Measurements from ENCODE around the gene MEIKIN.
"Not testable (repeated sequence)": the region's sequence is repeated elsewhere in the genome, so short reads cannot be mapped to it uniquely, and the experiment has no call there.

MEIKIN gene

DNA sequence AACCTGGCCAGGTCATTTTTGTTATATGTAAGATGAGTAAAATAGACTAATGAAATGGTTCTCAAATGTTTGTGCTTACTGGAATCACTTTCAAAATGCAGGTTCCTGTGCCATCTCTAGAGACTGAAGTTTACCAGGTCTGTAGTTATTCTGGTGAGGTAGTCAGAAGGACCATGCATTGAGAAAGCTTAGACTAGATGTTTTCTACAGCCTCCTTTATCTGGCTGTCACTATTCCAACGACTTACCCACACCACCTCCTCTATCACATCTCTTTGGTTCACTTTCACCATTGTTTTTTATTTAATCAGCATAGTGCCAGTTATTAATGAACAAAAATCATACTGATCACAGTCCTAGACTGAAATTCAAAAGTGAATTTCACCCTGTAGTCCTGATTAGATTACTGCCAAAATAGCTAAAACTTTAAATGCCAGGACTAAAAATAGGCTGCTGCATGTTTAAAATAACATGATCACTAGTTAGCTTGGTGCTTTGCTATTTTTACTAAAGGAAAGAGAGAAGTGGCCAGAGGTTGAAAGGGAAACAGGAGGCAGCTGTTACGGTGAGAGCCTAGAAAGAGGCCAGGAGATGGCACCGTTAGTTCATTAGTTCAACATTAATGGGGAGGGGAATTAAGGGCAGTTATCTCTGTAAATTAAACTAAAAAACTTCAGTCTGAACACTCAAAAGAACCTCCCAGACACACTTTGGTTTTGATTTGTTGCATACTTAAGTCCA is 134.8 kb downstream of the MEIKIN start:
- DNase-seq (ENCODE audit: low read depth in 3 of 3) = no peak

DNA sequence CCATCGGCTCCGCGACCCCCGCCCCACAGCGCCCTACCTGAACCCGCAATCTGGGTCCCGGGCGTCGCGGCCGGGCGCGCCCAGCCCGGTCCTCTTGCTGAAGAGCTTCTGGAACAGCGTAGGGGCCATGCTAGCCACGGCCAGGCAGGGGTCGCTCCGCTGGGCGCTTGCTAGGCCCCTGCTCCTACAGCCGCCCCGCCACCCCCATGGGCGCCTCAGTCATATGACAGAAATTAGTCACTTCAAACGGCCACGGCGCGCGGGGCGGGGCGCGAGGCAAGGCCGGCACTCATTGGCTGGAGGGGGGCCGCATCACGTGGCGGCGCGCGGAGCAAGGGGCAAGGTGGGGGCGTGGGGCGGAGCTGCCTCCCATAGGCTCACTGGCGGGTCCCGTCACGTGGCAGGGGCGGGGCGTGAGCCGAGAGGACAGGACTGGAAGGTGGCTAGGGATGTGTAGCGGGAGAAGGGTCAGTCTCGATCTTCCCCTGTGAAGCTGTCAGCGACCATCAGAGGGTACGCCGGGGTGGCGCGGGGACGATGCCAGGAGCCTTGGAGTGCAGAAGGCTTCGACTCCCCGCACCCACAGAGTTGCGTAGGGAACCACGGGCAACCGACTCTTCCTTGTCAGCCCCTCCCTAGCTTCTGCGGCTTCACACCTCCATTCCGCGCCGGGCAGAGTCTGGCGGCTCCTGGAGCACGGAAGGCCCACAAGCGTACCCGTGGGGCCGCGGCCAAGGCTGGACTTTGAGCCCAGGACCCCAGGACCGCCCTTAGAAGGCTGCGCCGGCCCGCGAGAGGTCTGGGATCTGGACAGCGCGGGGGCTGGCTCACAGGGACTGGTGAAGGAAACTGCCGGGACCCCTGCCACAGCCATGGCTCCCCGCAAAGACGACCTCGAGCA is 148.4 kb downstream of the MEIKIN start, which contains the start of gene FNIP1:
TSS of gene FNIP1 (minus strand) at position 225 of the 901 bp plus-strand sequence. CDS start at position 129, 96 bp downstream.
- peak; percentile 97 to 98 (median 98) for DNase-seq (ENCODE audit: low read depth in 3 of 3)

DNA sequence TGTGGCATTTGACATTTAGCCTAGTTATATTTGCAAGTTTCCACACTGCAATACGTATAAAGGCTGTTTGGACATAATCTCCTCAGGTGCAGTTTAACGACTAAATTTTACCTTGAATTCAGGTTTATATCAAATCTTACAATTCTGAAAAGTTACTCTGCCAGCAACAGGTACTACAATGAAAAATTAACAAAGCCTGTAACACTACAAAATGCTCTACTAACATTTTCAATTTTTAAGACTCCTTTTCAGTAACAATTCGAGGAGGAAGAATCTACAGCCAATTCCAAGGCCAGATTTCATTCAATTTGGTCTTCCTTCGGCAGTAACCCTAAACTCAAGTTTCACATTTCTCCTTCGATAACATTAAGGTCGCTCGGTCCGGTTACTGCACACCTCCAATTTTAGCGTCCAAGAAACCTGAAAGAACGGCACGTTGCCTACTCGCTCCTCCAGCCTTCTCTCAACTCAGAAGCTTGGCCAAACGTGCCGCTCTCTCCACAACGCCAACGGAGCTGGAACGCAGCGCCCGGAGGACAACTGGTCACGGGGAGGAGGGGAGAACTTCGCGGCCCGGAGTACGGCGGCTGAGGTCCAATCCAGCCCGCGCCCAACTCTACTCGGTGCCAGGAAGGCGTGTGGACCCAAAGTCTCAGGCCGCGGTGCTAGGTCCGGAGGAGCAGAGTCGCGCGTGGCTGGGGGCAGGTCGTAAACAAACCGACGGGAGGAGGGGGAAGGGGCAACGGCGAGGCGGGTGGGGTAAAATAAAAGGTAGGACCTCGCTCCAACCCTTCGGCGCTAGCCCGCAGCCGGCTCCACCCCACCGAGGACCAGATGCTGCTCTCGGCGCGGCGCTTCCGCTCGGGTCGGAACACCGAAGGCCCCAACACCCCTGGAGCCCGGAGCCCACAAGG is 149.3 kb downstream of the MEIKIN start:
- DNase-seq (ENCODE audit: low read depth in 3 of 3) = peak; percentile 2 to 18 (median 10)

DNA sequence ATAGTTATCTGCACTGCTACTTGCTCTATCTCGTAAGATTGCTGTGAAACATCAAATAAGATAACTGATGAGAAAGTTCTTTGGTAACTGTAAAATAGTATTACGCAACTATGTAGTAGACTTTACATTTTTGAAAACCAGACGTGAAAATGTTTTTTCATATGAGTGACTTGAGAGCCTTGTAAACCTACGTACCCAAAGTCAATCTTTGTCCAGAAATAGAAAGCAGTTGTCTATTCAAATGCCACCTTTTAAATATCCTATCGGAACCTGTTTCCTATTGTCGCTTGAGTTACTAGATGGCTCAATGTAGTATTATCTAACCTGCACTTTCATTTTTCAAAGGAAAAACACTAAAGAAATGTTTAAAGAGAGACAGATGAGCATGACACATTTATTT is 150.2 kb downstream of the MEIKIN start:
- DNase-seq (ENCODE audit: low read depth in 3 of 3) = no peak

DNA sequence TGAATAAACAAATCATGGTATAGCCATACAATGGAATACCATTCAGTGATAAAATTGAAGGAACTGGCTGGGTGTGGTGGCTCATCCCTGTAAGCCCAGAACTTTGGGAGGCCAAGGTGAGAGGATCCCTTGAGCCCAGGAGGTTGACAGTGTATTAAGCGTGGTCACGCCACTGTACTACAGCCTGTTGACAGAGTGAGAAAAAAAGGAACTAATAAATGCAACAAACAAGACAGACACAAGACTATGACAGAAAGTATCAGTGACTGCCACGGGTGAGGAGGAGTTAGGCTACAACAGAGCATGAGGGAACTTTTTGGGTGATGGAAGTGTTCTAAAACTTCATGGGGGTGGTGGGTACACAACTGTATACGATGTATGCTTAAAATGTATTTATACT is 150.9 kb downstream of the MEIKIN start:
- DNase-seq (ENCODE audit: low read depth in 3 of 3) = no peak

DNA sequence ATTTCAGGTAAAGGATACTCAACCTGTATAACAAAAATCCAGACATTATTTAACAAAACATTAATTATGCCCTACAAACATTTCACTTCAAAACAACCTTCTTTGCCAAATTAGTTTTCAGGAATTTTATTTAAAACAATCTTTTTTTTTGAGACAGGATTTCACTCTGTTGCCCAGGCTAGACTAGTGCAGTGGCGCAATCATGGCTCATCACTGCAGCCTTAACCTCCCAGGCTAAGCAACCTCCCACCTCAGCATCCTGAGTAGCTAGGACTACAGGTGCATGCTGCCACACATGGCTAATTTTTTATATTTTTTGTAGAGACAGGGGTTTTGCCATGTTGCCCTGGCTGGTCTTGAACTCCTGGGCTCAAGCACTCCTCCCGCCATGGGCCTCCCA is 152.6 kb downstream of the MEIKIN start:
- DNase-seq (ENCODE audit: low read depth in 3 of 3) = no peak

DNA sequence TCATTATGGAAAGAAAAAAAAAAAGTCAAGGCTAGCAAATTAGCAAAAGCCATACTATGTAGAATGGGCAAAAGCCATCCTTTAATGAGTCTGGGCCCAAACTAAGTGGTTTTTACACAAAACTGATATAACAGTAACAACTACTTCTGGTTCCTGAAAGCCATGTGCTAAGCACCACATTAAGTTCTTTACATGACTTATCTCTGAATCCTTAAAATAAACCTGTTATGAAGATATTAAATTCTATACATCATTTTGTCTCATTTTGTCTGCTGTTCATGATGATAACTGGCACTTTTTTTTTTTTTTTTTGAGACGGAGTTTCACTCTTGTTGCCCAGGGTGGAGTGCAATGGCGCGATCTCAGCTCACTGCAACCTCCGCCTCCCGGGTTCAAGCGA is 153.6 kb downstream of the MEIKIN start:
- DNase-seq (ENCODE audit: low read depth in 3 of 3) = no peak

DNA sequence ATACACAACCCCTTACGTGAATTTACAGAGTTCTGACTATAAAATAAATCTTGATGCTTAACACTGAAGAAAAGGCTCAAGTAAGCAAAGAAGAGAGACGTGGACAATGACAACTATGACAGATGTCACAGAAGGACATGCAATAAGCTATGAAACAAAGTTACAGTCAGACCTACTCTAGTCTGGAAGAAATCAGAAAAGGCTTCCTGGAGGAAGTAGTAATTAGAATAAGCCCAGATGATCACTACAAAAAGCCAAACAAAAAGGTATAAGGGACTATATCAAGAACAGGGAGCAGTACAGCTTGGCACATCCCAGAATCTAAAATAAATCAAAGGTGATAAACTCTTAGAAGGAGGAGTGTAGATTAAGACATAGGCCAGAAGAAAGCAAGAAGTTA is 154.9 kb downstream of the MEIKIN start:
- no peak for DNase-seq (ENCODE audit: low read depth in 3 of 3)

DNA sequence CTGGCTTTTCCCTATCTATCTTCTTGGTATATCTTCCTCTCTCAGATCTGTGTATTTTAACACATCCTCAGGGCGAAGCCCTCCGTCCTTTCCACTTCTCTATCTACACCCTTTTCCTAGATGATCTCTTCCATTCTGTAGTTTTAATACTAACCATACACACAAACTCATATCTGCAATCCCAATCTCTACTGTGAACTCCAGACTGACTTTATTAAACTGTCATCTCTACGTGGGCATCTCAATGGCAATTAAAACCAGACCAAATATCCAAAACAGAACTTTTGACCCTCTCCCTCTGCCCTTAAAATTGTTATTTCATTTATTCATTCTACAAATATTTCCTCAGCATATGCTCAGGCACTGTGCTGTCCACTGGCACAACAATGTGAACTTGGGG is 155.7 kb downstream of the MEIKIN start:
- DNase-seq (ENCODE audit: low read depth in 3 of 3) = no peak

DNA sequence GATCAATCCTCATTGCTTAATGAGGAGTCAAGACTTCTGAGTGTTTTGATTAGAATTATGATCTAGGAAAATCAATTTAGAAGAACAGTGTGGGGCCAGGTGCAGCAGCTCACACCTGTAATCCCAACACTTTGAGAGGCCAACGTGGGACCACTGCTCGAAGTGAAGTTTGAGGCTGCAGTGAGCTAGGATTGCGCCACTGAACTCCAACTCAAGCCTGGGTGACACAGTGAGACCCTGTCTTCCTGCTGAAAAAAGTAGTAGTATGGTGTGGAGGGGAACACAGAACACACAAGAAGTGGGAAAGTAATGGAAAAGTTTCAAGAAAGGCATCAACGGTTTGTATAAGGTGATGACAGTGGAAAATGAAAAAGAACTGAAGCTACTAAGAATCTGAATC is 157.7 kb downstream of the MEIKIN start:
- DNase-seq (ENCODE audit: low read depth in 3 of 3) = no peak

DNA sequence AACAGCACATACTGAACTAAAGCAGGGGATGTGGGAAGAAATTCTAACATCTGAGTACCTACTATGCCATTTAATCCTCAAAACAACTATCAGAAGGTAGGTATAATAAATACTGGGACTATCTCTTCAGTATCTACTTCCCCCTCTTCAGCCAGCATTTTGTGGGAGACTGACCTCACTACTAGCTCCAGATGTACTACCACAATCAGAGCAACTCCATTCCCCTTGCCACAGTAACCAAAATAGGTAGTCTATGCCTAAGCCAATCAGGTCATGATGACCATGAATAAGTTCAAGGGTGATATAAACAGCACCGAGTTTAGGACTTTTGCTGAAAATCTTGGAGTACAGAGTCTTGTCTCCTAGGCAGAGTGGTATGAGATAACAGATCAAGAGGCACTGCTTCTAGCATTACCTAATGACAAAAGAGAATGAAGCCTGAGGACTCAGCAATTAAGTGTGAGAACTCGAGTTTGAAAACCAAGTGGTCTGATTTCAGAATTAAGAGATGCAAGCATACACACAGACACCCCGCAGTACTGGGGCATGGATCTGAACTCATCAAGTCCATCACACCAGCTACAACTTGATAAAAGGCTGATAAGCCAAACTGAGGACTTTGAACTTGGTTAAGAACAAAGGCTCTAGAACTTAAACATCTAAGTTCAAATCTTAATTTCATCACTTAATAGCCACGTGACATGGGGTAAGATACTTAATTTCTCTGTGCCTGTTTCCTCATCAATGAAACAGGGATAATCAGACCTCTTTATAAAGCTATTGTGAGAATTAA is 158.4 kb downstream of the MEIKIN start:
- DNase-seq (ENCODE audit: low read depth in 3 of 3) = no peak

DNA sequence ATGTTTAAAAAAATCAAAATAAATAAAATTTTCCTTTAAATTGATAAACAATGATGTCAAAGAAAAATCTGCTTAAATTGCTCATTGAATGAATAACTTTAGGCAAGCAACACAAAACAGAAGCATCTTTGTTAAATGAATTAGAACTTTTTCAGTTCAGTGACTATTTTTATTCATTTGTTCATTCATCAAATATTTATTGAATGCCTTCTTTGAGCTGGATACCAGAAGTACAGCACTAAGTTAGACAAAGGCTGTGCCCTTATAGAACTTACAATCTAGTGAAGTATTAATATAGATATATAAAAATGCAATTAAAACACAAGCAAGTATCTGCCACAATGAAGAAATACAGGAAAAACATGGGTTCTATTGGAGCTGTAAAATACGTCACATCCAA is 159.4 kb downstream of the MEIKIN start:
- DNase-seq (ENCODE audit: low read depth in 3 of 3) = no peak

DNA sequence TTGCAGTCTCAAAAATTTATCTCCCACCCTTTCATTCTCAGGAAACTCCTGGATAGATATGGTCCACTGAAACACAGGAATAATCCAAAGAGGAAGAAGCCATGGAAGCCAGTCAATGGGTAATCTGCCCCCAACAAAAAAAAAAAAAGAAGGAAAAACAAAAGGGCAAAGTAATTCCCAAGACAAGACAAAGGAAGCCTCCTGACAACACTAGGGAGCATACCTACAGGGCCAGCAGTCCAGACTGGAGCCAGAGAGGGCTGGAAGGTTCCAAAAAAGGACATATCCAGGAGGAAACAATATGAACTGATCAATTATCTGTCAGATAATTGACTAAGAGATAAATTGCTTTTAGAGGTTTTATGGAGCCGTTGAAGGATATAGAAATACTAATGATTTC is 161.6 kb downstream of the MEIKIN start:
- no peak for DNase-seq (ENCODE audit: low read depth in 3 of 3)

DNA sequence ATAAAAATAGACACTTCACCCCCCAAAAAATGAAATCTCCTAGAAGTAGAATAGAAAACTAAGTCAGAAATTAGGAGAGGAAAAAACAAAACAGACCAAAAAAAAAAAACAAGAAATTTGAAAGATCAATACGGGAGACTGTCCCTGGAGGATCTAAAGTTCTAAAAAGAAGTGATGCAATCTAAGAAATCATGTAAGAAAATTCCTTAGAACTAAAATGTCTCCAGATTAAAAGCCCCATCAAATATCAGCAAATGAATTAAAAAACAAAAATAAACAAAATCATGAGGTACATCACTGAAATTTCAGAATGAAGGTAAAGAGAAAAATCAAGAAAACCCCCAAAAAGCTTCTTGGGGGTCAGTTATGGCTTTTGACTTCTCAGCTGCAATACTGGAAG is 162.1 kb downstream of the MEIKIN start:
- no peak for DNase-seq (ENCODE audit: low read depth in 3 of 3)

DNA sequence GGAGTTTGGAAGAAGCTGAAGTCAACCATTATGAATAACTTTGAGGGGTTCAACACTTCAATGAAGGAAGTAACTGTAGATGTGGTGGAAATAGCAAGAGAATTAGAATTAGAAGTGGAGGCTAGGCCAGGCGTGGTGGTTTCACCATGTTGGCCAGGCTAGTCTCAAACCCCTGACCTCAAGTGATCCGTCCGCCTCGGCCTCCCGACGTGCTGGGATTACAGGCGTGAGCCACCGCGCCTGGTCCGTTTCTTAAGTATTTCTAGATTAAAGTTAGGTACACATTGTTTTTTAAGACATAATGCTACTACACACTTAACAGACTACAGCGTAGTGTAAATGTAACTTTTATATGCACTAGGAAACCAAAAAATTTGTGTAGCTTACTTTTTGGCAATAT is 162.7 kb downstream of the MEIKIN start:
- no peak for DNase-seq (ENCODE audit: low read depth in 3 of 3)

DNA sequence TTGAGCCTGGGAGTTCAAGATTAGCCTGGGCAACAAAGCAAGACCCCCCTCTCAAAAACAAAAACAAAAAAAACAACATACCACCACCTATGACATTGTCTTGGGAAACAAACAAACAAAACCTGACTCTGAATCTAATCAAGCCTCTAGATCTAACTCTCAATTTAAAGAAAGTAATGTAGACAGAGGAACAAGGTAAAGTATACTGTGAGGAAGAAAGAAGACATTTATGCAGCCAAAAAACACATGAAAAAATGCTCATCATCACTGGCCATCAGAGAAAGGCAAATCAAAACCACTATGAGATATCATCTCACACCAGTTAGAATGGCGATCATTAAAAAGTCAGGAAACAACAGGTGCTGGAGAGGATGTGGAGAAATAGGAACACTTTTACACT is 167.3 kb downstream of the MEIKIN start:
- DNase-seq (ENCODE audit: low read depth in 3 of 3) = not testable (repeated sequence)

DNA sequence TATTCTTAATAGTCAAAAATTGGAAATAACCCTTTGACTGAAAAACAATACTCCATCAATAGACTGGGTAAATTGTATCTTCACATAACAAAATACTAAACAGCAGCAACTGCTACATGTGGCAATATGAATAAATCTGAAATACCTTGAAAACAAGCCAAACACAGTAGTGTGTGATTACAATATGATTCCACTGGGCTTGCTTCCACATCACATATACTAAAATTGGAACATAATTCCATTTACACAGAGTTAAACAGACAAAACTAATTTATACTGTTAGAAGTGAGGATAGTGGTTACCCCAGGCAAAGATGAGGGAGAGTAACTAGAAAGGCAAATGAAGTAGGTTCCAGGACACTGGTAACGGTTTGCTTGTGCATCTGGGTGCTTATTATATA is 169.0 kb downstream of the MEIKIN start:
- DNase-seq (ENCODE audit: low read depth in 3 of 3) = no peak

DNA sequence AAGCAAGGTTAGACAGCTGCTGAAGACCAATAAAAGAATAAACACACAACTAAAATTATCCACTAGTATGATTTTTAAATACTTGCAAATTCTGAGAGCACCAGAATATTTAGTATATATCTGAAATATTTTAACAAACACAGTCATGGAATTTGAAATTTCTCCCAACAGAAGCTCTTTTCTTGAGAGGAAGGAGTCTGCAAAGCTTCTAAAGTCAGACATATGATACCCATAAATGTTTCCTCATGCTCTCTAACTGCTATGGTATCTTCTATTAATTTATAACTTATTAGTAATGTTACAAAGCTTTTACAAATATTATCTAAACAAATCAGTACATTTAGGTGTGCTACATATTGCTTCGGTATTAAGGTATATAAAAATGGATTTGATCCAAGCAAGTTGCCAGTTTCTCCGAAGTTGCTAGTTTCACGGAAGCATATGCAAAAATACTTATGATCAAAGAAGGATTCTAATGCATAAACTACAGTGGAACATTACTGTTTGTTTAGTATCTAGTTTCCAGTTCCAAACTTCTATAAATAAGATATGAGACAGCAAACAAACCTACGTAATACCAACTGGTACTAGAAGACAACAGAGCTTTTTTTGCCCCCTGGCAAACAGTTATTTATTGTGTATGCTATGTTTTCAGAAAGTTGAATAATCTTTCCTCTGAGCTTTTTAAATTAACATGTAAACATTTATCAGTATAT is 170.7 kb downstream of the MEIKIN start:
- DNase-seq (ENCODE audit: low read depth in 3 of 3) = no peak

DNA sequence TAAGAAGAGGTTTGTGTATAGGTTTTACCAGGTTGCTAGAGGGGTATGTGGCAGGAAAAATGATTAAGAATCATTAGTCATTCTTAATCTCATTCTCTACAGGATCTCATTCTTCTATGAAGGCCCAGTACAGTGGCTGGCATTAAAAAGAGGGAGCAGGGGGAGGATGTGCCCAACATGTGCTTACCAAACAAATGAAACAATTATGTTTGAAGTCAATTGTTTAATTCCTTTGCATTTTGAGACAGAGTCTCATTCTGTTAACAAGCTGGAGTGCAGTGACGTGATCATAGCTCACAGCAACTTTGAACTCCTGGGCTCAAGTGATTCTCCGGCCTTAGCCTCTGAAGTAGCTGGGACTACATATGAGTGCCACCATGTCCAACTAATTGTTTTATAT is 171.7 kb downstream of the MEIKIN start:
- DNase-seq (ENCODE audit: low read depth in 3 of 3) = no peak

DNA sequence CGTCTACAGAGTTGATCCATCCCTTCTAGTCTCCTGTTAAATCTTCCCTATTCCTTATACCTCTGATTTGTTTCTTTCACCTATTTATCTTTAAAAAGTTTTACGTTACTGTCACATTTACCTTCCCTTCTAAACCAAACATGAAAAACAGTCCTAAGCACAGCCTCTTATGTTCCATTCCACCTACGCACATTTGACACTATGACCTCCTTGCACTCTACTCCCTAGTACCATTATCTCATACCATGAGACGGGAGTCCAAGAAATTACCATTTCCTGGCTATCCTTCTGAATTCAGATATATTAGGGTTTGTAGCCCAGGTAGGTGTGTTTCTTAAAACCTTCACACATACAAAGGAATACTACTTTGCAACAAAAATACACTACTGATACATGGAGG is 173.8 kb downstream of the MEIKIN start:
- DNase-seq (ENCODE audit: low read depth in 3 of 3) = no peak

Measured in stimulated activated CD4-positive, alpha-beta T cell treated with anti-CD3 and anti-CD28 coated beads, TNF-alpha, amount 100 ng/mL, for 4 hours (primary cell).